GM12878 (cell line): ENCODE measurements around the gene UMAD1. TPM values are rescaled to one million over a fixed set of nuclear protein-coding genes. Genes with fewer than 3 reads are reported as not detected.

Source experiments
- ATAC-seq: fragments of 200-7000 bp; cut with Tn5 transposase; 3 replicates; pipeline ENCODE4 v1.9.1; 2020; ENCODE audit warnings: mild to moderate bottlenecking, moderate library complexity
- BruUV-seq: library from RNA; stranded (reverse); fragments of 400-500 nt; replicated peaks from 2 replicates; lab custom pipeline; 2021; lab: Mats Ljungman, UMichigan
- CTCF ChIA-PET: fragments of 300-600 bp; sonication (Branson Sonifier 250); formaldehyde crosslinking; extraction: SDS; loops from one replicate; lab custom pipeline; 2021; ENCODE audit warnings: inconsistent platforms; lab: Yijun Ruan, JAX
- POLR2A ChIA-PET: fragments of 350-600 bp; formaldehyde crosslinking; extraction: SDS; loops from one replicate; lab custom pipeline; 2021; ENCODE audit warnings: inconsistent platforms; lab: Charles Lee
- RAD21 ChIA-PET: fragments of 300-600 bp; sonication (Branson Sonifier 250); formaldehyde crosslinking; loops from one replicate; lab custom pipeline; 2023; ENCODE audit warnings: antibody characterized with exemption; ENCODE audit not compliant: unreplicated experiment; lab: Charles Lee
- SMC1A ChIA-PET: fragments of 300-600 bp; sonication (Branson Sonifier 250); formaldehyde crosslinking; loops from one replicate; lab custom pipeline; 2023; ENCODE audit not compliant: unreplicated experiment, uncharacterized antibody; lab: Charles Lee
- DNase-seq: peaks from one replicate; pipeline ENCODE4 v3.0.0-alpha.2; 2011; ENCODE audit warnings: low read depth, low spot score
- FAIRE-seq: peaks from 3 replicates; lab custom pipeline; 2011; peaks lifted over from hg19 to GRCh38; lab: Jason Lieb, UNC
- H2AFZ ChIP-seq: 2 replicates; pipeline ENCODE4 v1.6.0; 2011; ENCODE audit warnings: low read depth, low read length, control low read depth; ENCODE audit not compliant: control insufficient read depth
- H3K27ac ChIP-seq: 2 replicates; pipeline ENCODE4 v1.5.1; 2011; ENCODE audit warnings: control low read depth; ENCODE audit not compliant: control insufficient read depth, insufficient read depth
- H3K27me3 ChIP-seq, 2 experiments: replicated peaks in 1 of 2; 2 replicates each; pipeline versions ENCODE4 v1.6.0 to v1.6.1; 2011; ENCODE audit warnings: low read length in 1 of 2; ENCODE audit not compliant: control insufficient read depth in 2 of 2, insufficient read depth in 2 of 2
- H3K36me3 ChIP-seq, 2 experiments: 2 replicates each; pipeline ENCODE4 v1.5.1; 2011; ENCODE audit warnings: low read length in 1 of 2; ENCODE audit not compliant: control insufficient read depth in 2 of 2, insufficient read depth in 2 of 2
- H3K4me1 ChIP-seq: 2 replicates; pipeline ENCODE4 v1.6.1; 2011; ENCODE audit warnings: mild to moderate bottlenecking, low read length, moderate library complexity, mixed read lengths; ENCODE audit not compliant: control insufficient read depth, insufficient read depth
- H3K4me2 ChIP-seq: 2 replicates; pipeline ENCODE4 v1.6.0; 2011; ENCODE audit warnings: control low read depth; ENCODE audit not compliant: control insufficient read depth, insufficient read depth
- H3K4me3 ChIP-seq: fragments of 200-600 bp; sonication (generic); 2 replicates; pipeline ENCODE4 v1.5.1; 2016
- H3K79me2 ChIP-seq: 2 replicates; pipeline ENCODE4 v1.6.0; 2011; ENCODE audit warnings: low read length; ENCODE audit not compliant: control insufficient read depth, insufficient read depth
- H3K9ac ChIP-seq: 2 replicates; pipeline ENCODE4 v1.8.0; 2011; ENCODE audit warnings: low read length, control low read depth, mixed read lengths; ENCODE audit not compliant: control insufficient read depth, insufficient read depth
- H3K9me3 ChIP-seq: replicated peaks from 3 replicates; pipeline ENCODE4 v1.5.1; 2011; ENCODE audit warnings: mild to moderate bottlenecking, low read length; ENCODE audit not compliant: control insufficient read depth, insufficient read depth
- H4K20me1 ChIP-seq: 2 replicates; pipeline ENCODE4 v1.6.0; 2011; ENCODE audit not compliant: control insufficient read depth, insufficient read depth
- CHD1 ChIP-seq: IDR thresholded peaks from 2 replicates; pipeline ENCODE4 v1.6.1; 2012; ENCODE audit warnings: low read depth, low read length, improper control_type of control experiment
- E2F4 ChIP-seq: IDR thresholded peaks from 2 replicates; pipeline ENCODE4 v1.6.1; 2012; ENCODE audit warnings: low read depth, low read length, improper control_type of control experiment
- EED ChIP-seq: sonication (generic); IDR thresholded peaks from 2 replicates; pipeline ENCODE4 v1.6.1; 2016; ENCODE audit warnings: antibody characterized with exemption, low read depth
- EGR1 ChIP-seq, 2 experiments: IDR thresholded peaks; 1 replicate in 1 of 2; 2 replicates in 1 of 2; pipeline ENCODE4 v1.6.1; 2011 to 2012; ENCODE audit warnings: low read depth in 2 of 2, low read length in 2 of 2, borderline replicate concordance in 1 of 2, mild to moderate bottlenecking in 1 of 2, moderate library complexity in 1 of 2
- FOXK2 ChIP-seq: fragments of 450-650 bp; IDR thresholded peaks from 2 replicates; pipeline ENCODE4 v1.6.1; 2017; ENCODE audit warnings: mild to moderate bottlenecking, moderate library complexity
- HDAC2 ChIP-seq: fragments of 200-600 bp; sonication (generic); IDR thresholded peaks from 2 replicates; pipeline ENCODE4 v1.6.1; 2017
- HDAC6 ChIP-seq: fragments of 200-600 bp; sonication (generic); IDR thresholded peaks from one replicate; pipeline ENCODE4 v1.8.0; 2017; ENCODE audit warnings: antibody characterized with exemption; ENCODE audit not compliant: unreplicated experiment
- IKZF2 ChIP-seq, 2 experiments: fragments of 450-650 bp; IDR thresholded peaks; 2 replicates each; pipeline ENCODE4 v1.6.1; 2017; ENCODE audit warnings: mild to moderate bottlenecking in 2 of 2, moderate library complexity in 2 of 2
- KAT2A ChIP-seq: conservative IDR thresholded peaks from 2 replicates; pipeline ENCODE4 v1.6.1; 2011; ENCODE audit warnings: low read depth, low read length; ENCODE audit not compliant: control insufficient read depth
- KLF5 ChIP-seq: fragments of 450-650 bp; IDR thresholded peaks from 2 replicates; pipeline ENCODE4 v1.6.1; 2014; ENCODE audit warnings: mild to moderate bottlenecking; ENCODE audit not compliant: partially characterized antibody
- MYB ChIP-seq: fragments of 150-350 bp; IDR thresholded peaks from 2 replicates; pipeline ENCODE4 v1.6.1; 2014; ENCODE audit warnings: mild to moderate bottlenecking, low read depth, low read length, borderline replicate concordance
- MYC ChIP-seq: IDR thresholded peaks from 2 replicates; pipeline ENCODE4 v1.6.1; 2011; ENCODE audit warnings: mild to moderate bottlenecking, low read length, moderate library complexity, inconsistent platforms; ENCODE audit not compliant: insufficient read depth, insufficient replicate concordance, insufficient read length, severe bottlenecking
- PAX8 ChIP-seq: fragments of 450-650 bp; IDR thresholded peaks from 2 replicates; pipeline ENCODE4 v1.6.1; 2017; ENCODE audit warnings: mild to moderate bottlenecking, moderate library complexity
- POLR2AphosphoS2 ChIP-seq: IDR thresholded peaks from 2 replicates; pipeline ENCODE4 v1.6.1; 2011; ENCODE audit warnings: low read depth, mild to moderate bottlenecking, low read length, improper control_type of control experiment, moderate library complexity
- STAT1 ChIP-seq: fragments of 450-650 bp; conservative IDR thresholded peaks from 2 replicates; pipeline ENCODE4 v1.6.1; 2014; ENCODE audit warnings: antibody characterized with exemption, mild to moderate bottlenecking
- STAT3 ChIP-seq: IDR thresholded peaks from 2 replicates; pipeline ENCODE4 v1.6.1; 2011; ENCODE audit warnings: low read depth, low read length, improper control_type of control experiment
- SUZ12 ChIP-seq: fragments of 200-600 bp; sonication (generic); IDR thresholded peaks from one replicate; pipeline ENCODE4 v1.6.1; 2018; ENCODE audit warnings: antibody characterized with exemption, mild to moderate bottlenecking; ENCODE audit not compliant: unreplicated experiment
- YY1 ChIP-seq: IDR thresholded peaks from 2 replicates; pipeline ENCODE4 v1.6.1; 2011; ENCODE audit warnings: low read depth, mild to moderate bottlenecking, low read length
- ZNF217 ChIP-seq: fragments of 450-650 bp; IDR thresholded peaks from 2 replicates; pipeline ENCODE4 v1.6.1; 2017; ENCODE audit warnings: antibody characterized with exemption, mild to moderate bottlenecking
- ZNF274 ChIP-seq: IDR thresholded peaks from one replicate; pipeline ENCODE4 v1.8.0; 2011; ENCODE audit not compliant: insufficient read length, insufficient read depth
- WGBS: methylation state at CpG from one replicate; pipeline ENCODE4 v1.1.6; 2016; ENCODE audit warnings: low lambda C conversion rate; ENCODE audit not compliant: insufficient replicate concordance, insufficient coverage; ENCODE audit errors: missing lambda C conversion rate; 5-methylcytosine and 5-hydroxymethylcytosine counted together
- in situ Hi-C: fragments of 300-500 bp; cut with MboI; formaldehyde crosslinking; loops from 9 replicates; pipeline ENCODE4 v1.14.3; 2018; ENCODE audit warnings: mixed read lengths
- intact Hi-C: fragments of 100-400 bp; cut with micrococcal nuclease; formaldehyde crosslinking; loops from one replicate; pipeline ENCODE4 v1.14.2; 2022; ENCODE audit not compliant: unreplicated experiment
- polyA plus RNA-seq, 11 experiments: library from polyadenylated mRNA; depleted of rRNA in 4 of 11; unstranded in 6 of 11; stranded (reverse) in 5 of 11; fragments of >200 nt; fragmentation: Nextera tagmentation in 4 of 11; fragmentation: Illumina TruSeq in 1 of 11; extraction: Ambion mirVana in 4 of 11; extraction: Trizol in 1 of 11; gene quantifications; 1 replicate in 1 of 11; 2 replicates in 10 of 11; pipeline versions ENCODE4 v1.2.1 to v1.2.3, GENCODE V29; 2011 to 2016; ENCODE audit warnings: inconsistent platforms in 2 of 11, missing spikeins in 2 of 11, low read depth in 1 of 11
- total RNA-seq, 4 experiments: library from RNA; depleted of rRNA in 3 of 4; stranded (reverse); fragments of >200 nt in 3 of 4; fragmentation: Illumina TruSeq in 1 of 4; extraction: Trizol in 1 of 4; gene quantifications; 2 replicates each; pipeline versions ENCODE4 v1.2.1 to v1.2.3, GENCODE V29; 2013 to 2021

Gene UMAD1
- total and polyA plus RNA-seq, 10 of the 15 experiments (the other 5 are each of a cell fraction or from before 2014, with no cell fraction given), result 6.0 to 28.6 (median 9.3) TPM

- intact Hi-C loops (no loop called here), in situ Hi-C loops (no loop called here)
- no peak overlapping the region for H3K4me3 ChIP-seq
- no peaks in the 10 kb centered on the region for H4K20me1 ChIP-seq
- DNase-seq (no peak), ATAC-seq (no peak), FAIRE-seq (no peak)
- no peak overlapping the region for H3K27ac ChIP-seq
- H3K79me2 ChIP-seq, result no peaks in the 10 kb centered on the region
- H3K36me3 ChIP-seq, result no peaks in the 10 kb centered on the region
- H3K4me1 ChIP-seq, result no peaks in the 10 kb centered on the region
- H2AFZ ChIP-seq, result no peak overlapping the region
- RAD21 ChIA-PET, result no interaction called here
- CTCF ChIA-PET, result no interaction called here
- H3K27me3 ChIP-seq, result no peaks in the 10 kb centered on the region
- H3K9me3 ChIP-seq, result no peaks in the 10 kb centered on the region
- SMC1A ChIA-PET, result no interaction called here
- POLR2A ChIA-PET, result no interaction called here
- WGBS, result 94% methylated on average over 6 of the region's 6 CpGs
- H3K4me2 ChIP-seq, result no peak overlapping the region
- no peak overlapping the region for H3K9ac ChIP-seq
- no TSS peak for BruUV-seq
- TF ChIP-seq HDAC2 (no peak), MYB (no peak), KAT2A (no peak), FOXK2 (no peak), PAX8 (no peak), SUZ12 (no peak), YY1 (no peak), STAT3 (no peak), EED (no peak), ZNF217 (no peak), HDAC6 (no peak), MYC (no peak), IKZF2 (IDR thresholded peaks at IDR 0.05) (no peak), ZNF274 (no peak), E2F4 (no peak), KLF5 (no peak), EGR1 (IDR thresholded peaks at IDR 0.05; ENCODE audit: borderline replicate concordance in 1 of 2, low read depth in 2 of 2, low read length in 2 of 2) (no peak), STAT1 (no peak), CHD1 (no peak), POLR2AphosphoS2 (no peak)
Measured at GRCh38 chr7:7881581-7881980, 241.0 kb downstream of the UMAD1 start.
